OCI-LY7 (cell line): ENCODE results near the gene KEL. TPM values are rescaled to one million over a fixed set of nuclear protein-coding genes. Genes with fewer than 3 reads are reported as not detected.

ENCODE experiments used
- BruUV-seq: library from RNA; stranded (reverse); fragments of 400-500 nt; replicated peaks from 2 replicates; lab custom pipeline; 2021; lab: Mats Ljungman, UMichigan
- CTCF ChIA-PET: fragments of 300-600 bp; sonication (Branson Sonifier 250); formaldehyde crosslinking; loops from one replicate; lab custom pipeline; 2022; ENCODE audit warnings: antibody characterized with exemption; ENCODE audit not compliant: unreplicated experiment; lab: Charles Lee
- POLR2A ChIA-PET: fragments of 300-600 bp; sonication (Branson Sonifier 250); formaldehyde crosslinking; loops from one replicate; lab custom pipeline; 2022; ENCODE audit warnings: antibody characterized with exemption; lab: Charles Lee
- DNase-seq: peaks from one replicate; pipeline ENCODE4 v3.0.0-alpha.2; 2015; ENCODE audit warnings: low spot score
- H2AFZ ChIP-seq: fragments of 200-600 bp; sonication (generic), shearing (Covaris generic); 2 replicates; pipeline ENCODE4 v1.6.1; 2014; ENCODE audit warnings: mild to moderate bottlenecking, antibody characterized with exemption, low read length, moderate library complexity
- H3K27ac ChIP-seq: fragments of 200-600 bp; sonication (generic); 2 replicates; pipeline ENCODE4 v1.5.1; 2014; ENCODE audit warnings: mixed run types, low read depth, mild to moderate bottlenecking, moderate library complexity, low read length, inconsistent platforms; ENCODE audit not compliant: poor library complexity, severe bottlenecking
- H3K36me3 ChIP-seq: fragments of 200-600 bp; sonication (generic); 2 replicates; pipeline ENCODE4 v1.6.1; 2014; ENCODE audit warnings: mild to moderate bottlenecking, antibody characterized with exemption, low read length, moderate library complexity, mixed read lengths; ENCODE audit not compliant: insufficient read depth
- H3K4me1 ChIP-seq: fragments of 200-600 bp; sonication (generic); 2 replicates; pipeline ENCODE4 v1.5.1; 2014; ENCODE audit warnings: mild to moderate bottlenecking, low read length; ENCODE audit not compliant: insufficient read depth, poor library complexity, severe bottlenecking
- H3K4me2 ChIP-seq: fragments of 200-600 bp; sonication (generic); 2 replicates; pipeline ENCODE4 v1.6.1; 2014; ENCODE audit warnings: mild to moderate bottlenecking, low read length
- H3K4me3 ChIP-seq: fragments of 200-600 bp; sonication (generic); 2 replicates; pipeline ENCODE4 v1.5.1; 2014; ENCODE audit warnings: mild to moderate bottlenecking, low read depth, low read length; ENCODE audit not compliant: poor library complexity, severe bottlenecking
- H3K79me2 ChIP-seq: fragments of 200-600 bp; sonication (generic); 2 replicates; pipeline ENCODE4 v1.6.1; 2016; ENCODE audit warnings: low read depth, mild to moderate bottlenecking, low read length, moderate library complexity, mixed read lengths; ENCODE audit not compliant: insufficient read depth
- H3K9me2 ChIP-seq: fragments of 200-600 bp; sonication (generic); 2 replicates; pipeline ENCODE4 v1.6.1; 2016; ENCODE audit warnings: mild to moderate bottlenecking, low read length, mixed read lengths; ENCODE audit not compliant: insufficient read depth
- H3K9me3 ChIP-seq: fragments of 200-600 bp; sonication (generic); 2 replicates; pipeline ENCODE4 v1.6.1; 2014; ENCODE audit warnings: mild to moderate bottlenecking, mixed run types, low read length, mixed read lengths
- H4K20me1 ChIP-seq: fragments of 200-600 bp; sonication (generic); 2 replicates; pipeline ENCODE4 v1.6.1; 2014; ENCODE audit warnings: mild to moderate bottlenecking, antibody characterized with exemption, low read length, moderate library complexity, mixed read lengths; ENCODE audit not compliant: insufficient read depth
- EZH2phosphoT487 ChIP-seq: fragments of 200-600 bp; sonication (generic); IDR thresholded peaks from 2 replicates; pipeline ENCODE4 v1.6.1; 2018; ENCODE audit warnings: low read depth, borderline replicate concordance, mild to moderate bottlenecking, mixed run types, antibody characterized with exemption, low read length, moderate library complexity, mixed read lengths
- intact Hi-C: fragments of 100-400 bp; cut with micrococcal nuclease; formaldehyde crosslinking; loops from one replicate; pipeline ENCODE4 v1.10.0; 2022; ENCODE audit not compliant: unreplicated experiment
- total RNA-seq, 2 experiments: library from RNA; depleted of rRNA in 1 of 2; stranded (reverse); fragments of >200 nt in 1 of 2; shearing (Covaris generic) in 1 of 2; gene quantifications; 2 replicates each; pipeline ENCODE4 v1.2.3, GENCODE V29; 2014 to 2022
- TF ChIP-seq, protein P1 (sequence below): fragments of 200-600 bp; sonication (generic); conservative IDR thresholded peaks from 2 replicates; pipeline ENCODE4 v1.5.1; 2014; ENCODE audit warnings: mild to moderate bottlenecking, antibody characterized with exemption, low read length, moderate library complexity, mixed read lengths

KEL gene
- total RNA-seq, 2 experiments from 2014 or later: 1.5 to 2.2 TPM

DNA sequence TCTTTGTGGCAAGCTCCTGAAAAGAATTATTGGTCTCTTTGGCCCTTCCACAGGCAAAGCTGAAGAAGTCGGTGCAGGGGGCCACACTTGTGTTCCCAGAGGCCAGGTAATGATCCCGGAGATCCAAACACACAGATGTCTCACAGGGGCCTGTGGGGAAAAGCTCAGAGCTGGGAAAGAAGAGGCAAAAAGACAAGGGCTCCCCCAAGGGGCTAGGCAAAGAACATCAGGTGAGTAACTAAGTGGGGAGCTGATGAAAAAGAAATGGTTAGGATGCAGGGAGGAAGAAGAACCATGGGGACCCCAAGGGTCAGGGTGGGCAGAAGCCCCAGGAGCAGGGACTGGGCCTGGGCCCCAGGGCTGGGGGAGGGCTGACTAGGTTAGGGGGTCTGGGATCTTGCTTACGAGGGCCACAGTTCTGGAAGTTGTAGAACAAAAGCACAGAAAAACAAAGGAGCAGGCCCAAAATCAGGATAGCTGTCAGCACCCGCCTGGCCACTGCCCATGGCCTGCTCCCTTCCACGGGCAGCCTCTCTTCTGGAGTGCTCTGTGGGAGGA is 1.1 kb downstream of the KEL start:
- Histone ChIP-seq H2AFZ (no peak overlapping the region), H3K4me1 (no peaks in the 10 kb centered on the region), H3K27ac (no peak overlapping the region), H3K79me2 (no peaks in the 10 kb centered on the region), H3K4me3 (no peak overlapping the region), H3K4me2 (no peak overlapping the region), H3K9me2 (no peaks in the 10 kb centered on the region), H4K20me1 (no peaks in the 10 kb centered on the region), H3K36me3 (no peaks in the 10 kb centered on the region), H3K9me3 (no peaks in the 10 kb centered on the region)
- intact Hi-C loops: no loop called here
- POLR2A ChIA-PET: no interaction called here
- CTCF ChIA-PET: no interaction called here
- TF ChIP-seq, protein P1, sequence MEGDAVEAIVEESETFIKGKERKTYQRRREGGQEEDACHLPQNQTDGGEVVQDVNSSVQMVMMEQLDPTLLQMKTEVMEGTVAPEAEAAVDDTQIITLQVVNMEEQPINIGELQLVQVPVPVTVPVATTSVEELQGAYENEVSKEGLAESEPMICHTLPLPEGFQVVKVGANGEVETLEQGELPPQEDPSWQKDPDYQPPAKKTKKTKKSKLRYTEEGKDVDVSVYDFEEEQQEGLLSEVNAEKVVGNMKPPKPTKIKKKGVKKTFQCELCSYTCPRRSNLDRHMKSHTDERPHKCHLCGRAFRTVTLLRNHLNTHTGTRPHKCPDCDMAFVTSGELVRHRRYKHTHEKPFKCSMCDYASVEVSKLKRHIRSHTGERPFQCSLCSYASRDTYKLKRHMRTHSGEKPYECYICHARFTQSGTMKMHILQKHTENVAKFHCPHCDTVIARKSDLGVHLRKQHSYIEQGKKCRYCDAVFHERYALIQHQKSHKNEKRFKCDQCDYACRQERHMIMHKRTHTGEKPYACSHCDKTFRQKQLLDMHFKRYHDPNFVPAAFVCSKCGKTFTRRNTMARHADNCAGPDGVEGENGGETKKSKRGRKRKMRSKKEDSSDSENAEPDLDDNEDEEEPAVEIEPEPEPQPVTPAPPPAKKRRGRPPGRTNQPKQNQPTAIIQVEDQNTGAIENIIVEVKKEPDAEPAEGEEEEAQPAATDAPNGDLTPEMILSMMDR: peak; percentile 63
- no peak for TF ChIP-seq EZH2phosphoT487
- BruUV-seq: no TSS peak
- no peak for DNase-seq

DNA sequence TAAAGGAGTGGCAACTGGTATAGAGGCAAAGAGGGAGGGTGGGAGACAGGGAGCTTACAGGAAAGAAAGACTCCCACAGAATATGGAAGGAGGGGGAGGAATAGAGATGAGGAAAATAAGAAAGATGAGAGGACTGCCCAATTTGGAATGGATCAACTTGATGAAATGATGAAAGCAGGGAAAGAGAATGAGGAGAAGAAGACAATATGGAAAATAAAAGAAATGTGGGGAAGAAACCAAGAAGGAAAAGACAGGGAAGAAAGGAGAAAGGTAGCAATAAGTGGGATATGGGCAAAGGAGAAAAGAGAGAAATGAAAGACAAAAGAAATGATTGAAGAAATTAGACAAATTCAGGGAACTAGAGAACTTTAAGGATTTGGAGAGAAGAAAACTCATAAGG is 3.0 kb downstream of the KEL start:
- Histone ChIP-seq H3K9me3 (peaks cover 12% of the 10 kb centered on the region; the same call in 1 of the 2 replicates), H3K79me2 (no peaks in the 10 kb centered on the region), H3K36me3 (no peaks in the 10 kb centered on the region), H4K20me1 (no peaks in the 10 kb centered on the region), H3K4me3 (no peak overlapping the region), H3K9me2 (no peaks in the 10 kb centered on the region), H3K27ac (no peak overlapping the region), H3K4me1 (no peaks in the 10 kb centered on the region), H2AFZ (no peak overlapping the region), H3K4me2 (no peak overlapping the region)
- intact Hi-C loops: no loop called here
- TF ChIP-seq, protein P1: no peak
- TF ChIP-seq EZH2phosphoT487: no peak
- no TSS peak for BruUV-seq
- ChIA-PET POLR2A (interaction anchor here (0.6 kb wide), 1 partner anchor 282 kb away, joined by 7 read pairs; no protein-coding TSS in a partner anchor), CTCF (interaction anchor here (0.5 kb wide), 1 partner anchor 96 kb away, joined by 4 read pairs; no protein-coding TSS in a partner anchor)
- DNase-seq: no peak

DNA sequence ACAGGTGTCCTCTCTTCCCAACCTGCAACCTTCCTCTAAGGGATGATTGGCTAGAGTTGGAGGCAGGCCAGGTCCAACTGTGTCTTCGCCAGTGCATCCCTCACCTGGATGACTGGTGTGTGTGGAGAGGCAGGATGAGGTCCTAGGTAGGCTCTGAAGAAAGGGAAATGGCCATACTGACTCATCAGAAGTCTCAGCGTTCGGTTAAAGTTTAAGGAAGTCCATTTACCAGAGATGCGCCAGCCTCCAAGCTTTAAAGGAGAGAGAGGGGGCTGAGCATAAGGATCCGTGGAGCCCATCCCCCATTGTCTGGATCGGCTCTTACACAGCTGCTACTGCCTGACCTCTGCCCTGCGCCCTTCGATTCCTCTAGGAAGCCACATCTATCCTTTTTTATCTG is 4.4 kb downstream of the KEL start:
- no peak overlapping the region for H2AFZ ChIP-seq
- ChIA-PET POLR2A (no interaction called here), CTCF (no interaction called here)
- H3K4me2 ChIP-seq: no peak overlapping the region
- H3K79me2 ChIP-seq: no peaks in the 10 kb centered on the region
- no peak for DNase-seq
- peaks cover 14% of the 10 kb centered on the region; the same call in 1 of the 2 replicates for H3K9me3 ChIP-seq
- H3K9me2 ChIP-seq: no peaks in the 10 kb centered on the region
- no peak for TF ChIP-seq EZH2phosphoT487
- TF ChIP-seq, protein P1: no peak
- H3K36me3 ChIP-seq: no peaks in the 10 kb centered on the region
- intact Hi-C loops: no loop called here
- no peak overlapping the region for H3K4me3 ChIP-seq
- H4K20me1 ChIP-seq: no peaks in the 10 kb centered on the region
- no TSS peak for BruUV-seq
- no peak overlapping the region for H3K27ac ChIP-seq
- H3K4me1 ChIP-seq: no peaks in the 10 kb centered on the region
